ENCODE data around the gene HMGN3.

HMGN3 gene

GRCh38 chr6:79167931-79168694, 66.4 kb downstream of the HMGN3 start:
- H3K27me3 ChIP-seq (ENCODE audit: insufficient read depth, low read length) = no peaks in the 10 kb centered on the region
- no peaks in the 10 kb centered on the region for H3K4me1 ChIP-seq (ENCODE audit: insufficient read depth, low read length, severe bottlenecking)
- no peak overlapping the region for H3K4me3 ChIP-seq (ENCODE audit: low read depth, low read length, poor library complexity, severe bottlenecking)
- H4K20me1 ChIP-seq (ENCODE audit: insufficient read depth, low read length) = no peaks in the 10 kb centered on the region
- H3K79me2 ChIP-seq (ENCODE audit: insufficient read depth, low read length) = no peaks in the 10 kb centered on the region
- no peak overlapping the region for H3K9ac ChIP-seq (ENCODE audit: low read length)
- no peaks in the 10 kb centered on the region for H3F3A ChIP-seq (ENCODE audit: insufficient read depth, low read length)
- TF ChIP-seq CTCF (IDR thresholded peaks at IDR 0.05; ENCODE audit: low read length) = no peak
- no peak for TF ChIP-seq EZH2 (IDR thresholded peaks at IDR 0.05; ENCODE audit: borderline replicate concordance, low read length)
- H3K36me3 ChIP-seq (ENCODE audit: insufficient read depth, low read length) = no peaks in the 10 kb centered on the region
- H3K9me2 ChIP-seq (ENCODE audit: low read depth, low read length) = no peaks in the 10 kb centered on the region
- H3K9me3 ChIP-seq (ENCODE audit: low read length) = no peaks in the 10 kb centered on the region
- no peak overlapping the region for H3K27ac ChIP-seq (ENCODE audit: low read depth, low read length, poor library complexity, severe bottlenecking)
- no peak overlapping the region for H2AFZ ChIP-seq (ENCODE audit: low read length)
- no peak overlapping the region for H3K4me2 ChIP-seq (ENCODE audit: low read length)

GRCh38 chr6:79159846-79160245, 74.6 kb downstream of the HMGN3 start:
- H3K9ac ChIP-seq (ENCODE audit: low read length) = no peak overlapping the region

GRCh38 chr6:79158856-79159516, 75.5 kb downstream of the HMGN3 start:
- Histone ChIP-seq H3K27me3 (ENCODE audit: insufficient read depth, low read length) (no peaks in the 10 kb centered on the region), H3K4me2 (ENCODE audit: low read length) (no peak overlapping the region), H4K20me1 (ENCODE audit: insufficient read depth, low read length) (no peaks in the 10 kb centered on the region), H3F3A (ENCODE audit: insufficient read depth, low read length) (no peaks in the 10 kb centered on the region), H3K79me2 (ENCODE audit: insufficient read depth, low read length) (no peaks in the 10 kb centered on the region), H3K36me3 (ENCODE audit: insufficient read depth, low read length) (no peaks in the 10 kb centered on the region), H3K27ac (ENCODE audit: low read depth, low read length, poor library complexity, severe bottlenecking) (no peak overlapping the region), H3K9me2 (ENCODE audit: low read depth, low read length) (no peaks in the 10 kb centered on the region), H3K4me1 (ENCODE audit: insufficient read depth, low read length, severe bottlenecking) (no peaks in the 10 kb centered on the region), H2AFZ (ENCODE audit: low read length) (no peak overlapping the region), H3K9me3 (ENCODE audit: low read length) (no peaks in the 10 kb centered on the region), H3K9ac (ENCODE audit: low read length) (no peak overlapping the region), H3K4me3 (ENCODE audit: low read depth, low read length, poor library complexity, severe bottlenecking) (no peak overlapping the region)
- TF ChIP-seq EZH2 (IDR thresholded peaks at IDR 0.05; ENCODE audit: borderline replicate concordance, low read length) (no peak), CTCF (IDR thresholded peaks at IDR 0.05; ENCODE audit: low read length) (no peak)

More at GRCh38 chr6:79159846-79160245, 74.6 kb downstream of the HMGN3 start:
- no peak overlapping the region for H3K4me3 ChIP-seq (ENCODE audit: low read depth, low read length, poor library complexity, severe bottlenecking)
- H3K27ac ChIP-seq (ENCODE audit: low read depth, low read length, poor library complexity, severe bottlenecking) = no peak overlapping the region
- no peaks in the 10 kb centered on the region for H3K9me3 ChIP-seq (ENCODE audit: low read length)
- TF ChIP-seq CTCF (IDR thresholded peaks at IDR 0.05; ENCODE audit: low read length) (no peak), EZH2 (IDR thresholded peaks at IDR 0.05; ENCODE audit: borderline replicate concordance, low read length) (no peak)
- H3K79me2 ChIP-seq (ENCODE audit: insufficient read depth, low read length) = no peaks in the 10 kb centered on the region
- no peaks in the 10 kb centered on the region for H3K9me2 ChIP-seq (ENCODE audit: low read depth, low read length)
- H3F3A ChIP-seq (ENCODE audit: insufficient read depth, low read length) = no peaks in the 10 kb centered on the region
- no peaks in the 10 kb centered on the region for H3K36me3 ChIP-seq (ENCODE audit: insufficient read depth, low read length)
- no peak overlapping the region for H2AFZ ChIP-seq (ENCODE audit: low read length)
- H4K20me1 ChIP-seq (ENCODE audit: insufficient read depth, low read length) = no peaks in the 10 kb centered on the region
- H3K4me2 ChIP-seq (ENCODE audit: low read length) = no peak overlapping the region
- no peaks in the 10 kb centered on the region for H3K27me3 ChIP-seq (ENCODE audit: insufficient read depth, low read length)
- H3K4me1 ChIP-seq (ENCODE audit: insufficient read depth, low read length, severe bottlenecking) = no peaks in the 10 kb centered on the region
